Rectal smooth muscle tissue (tissue), 1 donor: ENCODE results near the gene BBS9.

Experiments
- H3K27ac ChIP-seq: one replicate; pipeline ENCODE4 v1.7.0; 2013; ENCODE audit warnings: low read depth, low read length, inconsistent platforms
- H3K27me3 ChIP-seq: one replicate; pipeline ENCODE4 v1.7.0; 2013; ENCODE audit warnings: low read length; ENCODE audit not compliant: control insufficient read depth, insufficient read depth
- H3K36me3 ChIP-seq: one replicate; pipeline ENCODE4 v1.7.0; 2013; ENCODE audit warnings: low read length; ENCODE audit not compliant: control insufficient read depth, insufficient read depth
- H3K4me1 ChIP-seq: one replicate; pipeline ENCODE4 v1.7.0; 2013; ENCODE audit warnings: low read length; ENCODE audit not compliant: control insufficient read depth, insufficient read depth
- H3K4me3 ChIP-seq: one replicate; pipeline ENCODE4 v1.7.0; 2013; ENCODE audit warnings: low read length
- H3K9ac ChIP-seq: one replicate; pipeline ENCODE4 v1.7.0; 2013; ENCODE audit warnings: low read length

BBS9 gene

DNA sequence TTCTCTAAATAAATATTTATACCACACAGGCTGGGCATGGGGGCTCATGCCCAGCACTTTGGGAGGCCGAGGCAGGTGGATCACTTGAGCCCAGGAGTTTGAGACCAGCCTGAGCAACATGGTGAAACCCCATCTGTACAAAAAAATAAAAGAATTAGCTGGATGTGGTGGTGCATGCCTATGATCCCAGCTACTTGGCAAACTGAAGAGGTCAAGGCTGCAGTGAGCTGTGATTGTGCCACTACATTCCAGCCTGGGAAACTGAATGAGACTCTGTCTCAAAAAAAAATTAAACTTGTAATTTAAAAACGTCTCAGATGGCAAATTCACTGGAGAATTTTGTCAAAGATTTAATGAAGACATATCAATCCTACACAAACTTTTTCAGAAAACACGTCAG lies 498.4 kb downstream of the BBS9 start:
- Histone ChIP-seq H3K4me3 (no peak overlapping the region), H3K36me3 (no peaks in the 10 kb centered on the region), H3K4me1 (no peaks in the 10 kb centered on the region), H3K9ac (no peak overlapping the region), H3K27me3 (no peaks in the 10 kb centered on the region), H3K27ac (no peak overlapping the region)

DNA sequence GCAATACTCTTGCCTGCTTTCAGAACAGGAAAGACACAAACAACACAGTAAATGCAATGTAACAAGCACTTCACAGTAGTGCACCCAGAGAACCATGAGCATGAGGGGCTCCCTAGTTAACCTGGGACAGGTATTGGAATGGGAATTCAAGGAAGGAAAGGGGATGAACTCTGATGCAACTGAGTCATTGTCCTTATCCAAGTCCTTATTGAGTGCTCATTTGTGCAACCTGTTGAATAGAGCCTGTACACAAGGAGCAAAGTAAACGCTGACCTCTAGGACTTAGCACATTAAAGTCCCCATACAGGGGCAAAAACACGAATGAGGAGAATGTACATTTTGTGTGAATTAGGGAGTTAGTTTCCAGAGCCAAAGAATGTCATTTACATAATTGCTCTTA lies 499.5 kb downstream of the BBS9 start:
- H3K36me3 ChIP-seq, result no peaks in the 10 kb centered on the region
- H3K4me1 ChIP-seq, result no peaks in the 10 kb centered on the region
- H3K4me3 ChIP-seq, result no peak overlapping the region
- no peak overlapping the region for H3K9ac ChIP-seq
- H3K27ac ChIP-seq, result no peak overlapping the region
- no peaks in the 10 kb centered on the region for H3K27me3 ChIP-seq

DNA sequence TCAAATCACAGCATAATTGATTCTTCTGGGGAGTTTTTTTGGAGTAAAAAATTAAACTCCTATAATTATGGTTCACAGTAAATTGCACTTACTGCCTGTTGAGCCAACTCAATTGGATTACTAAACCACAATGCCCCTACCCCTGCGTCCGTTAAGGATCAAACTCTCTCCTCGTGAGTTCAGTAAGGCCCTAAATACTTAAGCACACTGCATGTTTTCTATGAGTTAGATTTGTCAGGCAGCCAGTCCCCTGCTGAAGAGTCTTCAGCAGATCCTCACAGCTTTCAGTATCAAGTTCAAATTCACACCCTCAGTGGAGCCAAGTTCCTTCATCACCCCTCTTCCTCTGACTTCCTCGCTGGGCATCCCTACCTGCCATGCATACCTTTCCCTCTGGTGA lies 501.0 kb downstream of the BBS9 start:
- Histone ChIP-seq H3K27me3 (no peaks in the 10 kb centered on the region), H3K9ac (no peak overlapping the region), H3K4me1 (no peaks in the 10 kb centered on the region), H3K4me3 (no peak overlapping the region), H3K36me3 (no peaks in the 10 kb centered on the region), H3K27ac (no peak overlapping the region)

DNA sequence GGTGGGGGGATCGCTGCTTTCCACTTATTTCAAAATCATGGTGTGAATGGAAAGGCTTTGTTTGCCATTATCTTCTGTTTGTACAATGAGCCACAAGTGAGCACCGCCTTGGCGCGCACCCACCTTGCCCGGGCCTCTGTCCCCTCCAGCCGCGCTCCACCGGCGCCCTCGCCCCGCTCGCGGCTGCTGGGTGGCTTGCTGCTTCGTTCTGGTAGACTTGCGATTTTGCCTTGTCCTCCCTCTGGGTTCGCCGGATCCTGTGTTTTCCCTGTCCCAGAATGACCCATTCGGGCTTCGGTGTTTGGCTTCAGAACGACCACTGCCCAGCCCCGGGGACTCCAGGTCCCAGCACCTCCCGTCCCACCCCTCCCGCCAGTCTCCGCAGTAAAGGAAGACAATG lies 503.0 kb downstream of the BBS9 start:
- Histone ChIP-seq H3K9ac (no peak overlapping the region), H3K36me3 (no peaks in the 10 kb centered on the region), H3K27ac (no peak overlapping the region), H3K27me3 (no peaks in the 10 kb centered on the region), H3K4me3 (no peak overlapping the region), H3K4me1 (no peaks in the 10 kb centered on the region)

DNA sequence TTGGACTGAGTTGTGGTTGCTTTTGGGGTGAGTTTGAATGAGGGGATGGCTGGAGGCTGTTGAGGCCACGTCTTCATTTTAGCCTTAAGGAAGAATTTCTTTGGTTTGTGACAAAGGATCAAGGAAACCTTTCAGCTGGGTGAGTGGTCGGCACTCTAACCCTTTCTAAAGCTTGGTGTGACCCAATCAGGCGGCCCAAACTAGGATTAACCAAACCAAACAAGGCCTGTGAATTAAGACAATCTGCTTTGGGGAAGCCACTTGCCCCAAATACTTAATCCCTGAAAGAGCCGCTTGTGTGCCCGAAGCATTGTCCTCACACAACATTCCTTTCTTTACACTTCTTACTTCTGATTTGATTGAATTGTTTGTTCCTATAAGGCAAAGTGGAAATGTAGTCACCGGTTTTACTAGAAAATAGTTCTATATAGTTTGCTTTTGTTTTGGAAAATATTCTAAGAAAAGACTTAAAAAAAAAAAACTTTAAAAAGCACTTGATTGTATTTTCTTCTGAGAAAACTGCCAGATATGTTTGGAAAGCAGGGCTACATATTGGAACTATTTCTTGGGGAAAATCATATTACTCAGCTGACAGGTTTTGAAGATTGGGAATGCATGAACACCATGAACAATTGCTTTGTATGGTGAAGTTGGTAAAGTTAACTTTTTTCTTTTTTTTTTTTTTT lies 503.6 kb downstream of the BBS9 start:
- Histone ChIP-seq H3K27ac (no peak overlapping the region), H3K27me3 (no peaks in the 10 kb centered on the region), H3K4me1 (no peaks in the 10 kb centered on the region), H3K36me3 (no peaks in the 10 kb centered on the region), H3K4me3 (no peak overlapping the region), H3K9ac (no peak overlapping the region)

DNA sequence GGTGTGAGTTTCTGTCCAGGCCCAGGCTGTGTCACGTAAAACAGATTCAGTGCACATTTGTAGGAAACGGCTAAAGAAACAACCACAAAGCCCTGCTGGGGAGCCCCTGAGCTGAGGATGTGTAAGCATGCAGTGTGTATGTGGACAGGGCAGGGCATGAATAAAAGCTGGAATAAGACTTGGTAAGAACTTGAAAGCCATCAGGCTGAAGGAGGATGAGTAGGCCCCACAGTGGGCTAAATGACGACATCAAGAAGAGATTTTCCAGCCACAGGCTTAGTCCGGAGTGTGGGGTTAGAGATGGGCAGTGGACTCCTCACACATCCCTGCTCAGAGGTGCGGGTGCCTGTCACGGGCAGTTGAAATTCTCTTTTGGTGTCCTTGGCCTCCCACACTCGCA lies 505.2 kb downstream of the BBS9 start:
- H3K9ac ChIP-seq, result no peak overlapping the region

DNA sequence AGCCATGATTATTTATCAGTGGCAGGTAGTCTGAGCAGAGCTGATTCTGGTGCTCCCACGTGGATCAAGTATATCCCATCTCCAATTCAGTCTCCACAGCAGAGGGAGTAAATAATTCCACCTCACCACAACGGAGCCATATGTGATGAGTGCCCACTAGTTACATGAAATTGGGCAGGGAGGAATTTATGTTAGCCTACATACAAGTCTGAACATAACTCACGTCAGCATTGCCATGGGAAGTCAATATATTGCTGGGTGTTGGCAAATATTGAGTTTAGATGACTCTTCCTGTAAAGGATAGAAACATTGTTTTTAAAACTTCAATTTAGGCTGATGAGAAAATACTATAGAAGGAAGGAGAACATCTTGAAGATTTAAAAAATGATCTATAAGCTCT lies 507.0 kb downstream of the BBS9 start:
- H3K9ac ChIP-seq, result no peak overlapping the region
- H3K27ac ChIP-seq, result no peak overlapping the region
- H3K4me3 ChIP-seq, result no peak overlapping the region
- no peaks in the 10 kb centered on the region for H3K4me1 ChIP-seq
- no peaks in the 10 kb centered on the region for H3K36me3 ChIP-seq
- no peaks in the 10 kb centered on the region for H3K27me3 ChIP-seq

More for the DNA sequence above, 505.2 kb downstream of the BBS9 start:
- Histone ChIP-seq H3K36me3 (no peaks in the 10 kb centered on the region), H3K27ac (no peak overlapping the region), H3K27me3 (no peaks in the 10 kb centered on the region), H3K4me1 (no peaks in the 10 kb centered on the region), H3K4me3 (no peak overlapping the region)

DNA sequence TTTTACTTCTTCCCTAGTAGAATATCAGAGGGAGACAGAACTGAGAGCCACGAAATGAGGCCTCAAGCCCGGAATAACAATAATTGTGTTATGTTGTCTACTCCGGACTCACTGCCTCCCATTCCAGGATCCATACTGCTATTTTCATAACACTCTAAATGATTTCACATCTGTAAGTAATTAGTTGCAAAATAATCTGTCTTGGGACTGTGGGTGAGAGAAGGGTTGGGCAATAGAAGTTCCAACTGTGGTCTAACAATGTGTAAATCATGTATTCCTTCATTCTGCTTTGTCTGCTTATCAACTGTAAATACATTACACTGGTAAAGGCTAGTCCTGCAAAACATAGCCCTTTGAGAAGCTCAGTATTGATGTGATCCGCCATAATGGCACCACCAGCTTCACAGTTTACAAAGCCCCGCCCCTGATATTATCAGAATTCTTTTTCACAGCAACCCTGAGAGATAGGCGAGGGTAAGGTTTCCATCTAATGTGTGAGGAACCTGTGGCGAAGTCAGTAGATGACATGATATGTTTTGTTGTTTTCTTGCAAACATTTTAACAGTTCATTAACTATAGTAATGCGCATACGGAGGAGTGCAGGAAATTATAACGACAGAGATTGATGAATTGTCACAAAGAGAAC lies 510.3 kb downstream of the BBS9 start:
- Histone ChIP-seq H3K27ac (no peak overlapping the region), H3K27me3 (no peaks in the 10 kb centered on the region), H3K36me3 (no peaks in the 10 kb centered on the region), H3K4me1 (no peaks in the 10 kb centered on the region), H3K9ac (no peak overlapping the region), H3K4me3 (no peak overlapping the region)

DNA sequence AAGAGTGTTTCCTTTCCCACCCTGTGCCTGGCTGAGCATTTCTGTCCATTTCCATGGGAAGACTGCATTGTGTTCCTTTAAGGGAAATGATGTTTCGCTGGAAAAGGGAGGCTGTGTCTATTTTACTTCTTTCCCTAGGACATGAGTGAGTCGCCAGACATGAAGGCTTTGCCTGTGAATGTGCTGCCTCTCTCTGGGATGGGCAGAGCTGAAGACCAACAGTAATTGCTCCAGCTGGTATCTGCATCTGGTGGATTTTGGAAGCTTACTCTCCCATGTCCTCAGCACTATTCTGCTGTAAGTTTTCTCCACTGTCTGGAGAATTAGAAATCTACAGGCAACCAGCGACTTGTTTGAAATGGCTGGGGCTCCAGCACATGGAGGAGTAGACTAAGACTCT lies 511.4 kb downstream of the BBS9 start:
- no peak overlapping the region for H3K9ac ChIP-seq
- H3K4me3 ChIP-seq, result no peak overlapping the region
- no peaks in the 10 kb centered on the region for H3K4me1 ChIP-seq
- no peaks in the 10 kb centered on the region for H3K27me3 ChIP-seq
- no peaks in the 10 kb centered on the region for H3K36me3 ChIP-seq
- H3K27ac ChIP-seq, result no peak overlapping the region

DNA sequence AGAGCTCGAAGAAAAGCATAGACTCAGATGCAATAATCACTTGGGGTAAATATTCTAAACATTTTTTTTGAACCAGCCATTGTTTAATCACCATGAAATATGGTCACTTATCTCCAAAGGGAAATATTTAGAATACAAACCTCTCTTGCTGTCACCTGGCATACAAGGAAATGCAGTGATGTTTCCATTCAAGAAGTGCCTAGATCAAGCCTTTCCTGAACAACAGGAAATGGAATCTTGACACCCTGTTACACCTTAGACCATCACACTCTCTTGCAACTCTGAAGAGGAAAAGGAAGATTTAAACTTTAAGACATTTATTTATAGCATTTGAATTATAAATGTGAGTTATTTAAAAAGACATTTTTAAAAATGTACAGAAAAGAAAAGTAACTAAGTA lies 512.9 kb downstream of the BBS9 start:
- no peak overlapping the region for H3K27ac ChIP-seq
- H3K9ac ChIP-seq, result no peak overlapping the region

DNA sequence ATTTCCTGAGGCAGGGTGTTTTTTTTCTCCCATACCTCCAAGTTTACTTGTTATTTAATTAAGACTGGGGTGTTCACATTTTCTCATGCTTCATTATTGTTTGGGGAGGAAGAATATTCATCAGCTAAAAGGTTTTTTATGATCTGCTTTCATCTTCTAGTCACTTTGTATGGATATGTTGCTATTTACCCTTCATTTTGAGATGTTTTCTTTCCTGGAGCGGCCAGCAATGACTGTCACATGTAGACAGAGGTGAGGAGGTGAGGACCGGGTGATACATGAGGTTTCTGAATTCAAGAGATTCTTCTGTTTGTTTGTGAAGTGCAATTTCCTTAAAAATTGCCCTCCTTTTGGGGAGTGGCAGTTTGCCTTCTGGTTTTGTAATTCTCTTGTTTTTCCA lies 514.2 kb downstream of the BBS9 start:
- Histone ChIP-seq H3K36me3 (no peaks in the 10 kb centered on the region), H3K4me1 (no peaks in the 10 kb centered on the region), H3K27ac (no peak overlapping the region), H3K27me3 (no peaks in the 10 kb centered on the region), H3K4me3 (no peak overlapping the region), H3K9ac (no peak overlapping the region)

More for the DNA sequence above, 512.9 kb downstream of the BBS9 start:
- Histone ChIP-seq H3K27me3 (no peaks in the 10 kb centered on the region), H3K4me3 (no peak overlapping the region), H3K36me3 (no peaks in the 10 kb centered on the region), H3K4me1 (no peaks in the 10 kb centered on the region)

DNA sequence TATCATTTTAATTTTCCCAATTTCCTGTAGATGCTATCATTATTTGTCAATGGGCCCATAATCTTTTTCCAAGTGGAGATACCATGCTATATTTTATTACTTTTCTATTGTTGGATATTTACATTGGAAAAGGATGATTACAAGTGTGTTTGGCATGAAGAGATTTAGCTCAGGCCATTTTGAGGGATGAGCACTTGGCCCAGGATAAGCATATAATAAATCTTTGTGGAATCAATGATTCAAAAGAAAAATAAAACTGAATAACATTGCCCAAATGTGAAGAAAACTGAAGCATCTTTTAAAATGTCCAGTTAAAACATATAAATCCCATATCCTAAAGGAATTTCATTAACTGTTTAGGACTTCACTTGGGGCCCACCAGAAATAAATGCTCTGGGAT lies 515.1 kb downstream of the BBS9 start:
- Histone ChIP-seq H3K27ac (no peak overlapping the region), H3K36me3 (no peaks in the 10 kb centered on the region), H3K9ac (no peak overlapping the region), H3K4me3 (no peak overlapping the region), H3K27me3 (no peaks in the 10 kb centered on the region), H3K4me1 (no peaks in the 10 kb centered on the region)

DNA sequence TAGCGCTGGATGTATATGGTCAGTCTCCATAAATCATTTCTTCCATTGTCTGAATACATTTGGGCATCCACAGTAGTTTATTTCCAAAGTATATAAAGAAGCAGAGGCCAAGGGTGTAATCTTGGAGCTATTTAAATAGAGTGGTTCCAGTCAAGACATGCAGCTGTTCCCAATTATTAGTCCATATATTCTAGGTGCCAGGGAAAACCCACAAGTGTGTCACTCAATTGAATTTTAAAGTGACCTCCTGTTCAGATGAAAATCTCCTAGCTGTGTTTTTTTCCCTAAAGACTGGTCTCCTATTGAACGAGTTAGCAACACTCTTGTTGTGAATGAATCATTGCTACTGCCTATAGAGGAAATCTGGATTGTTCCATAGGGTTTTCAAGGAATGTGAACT lies 515.7 kb downstream of the BBS9 start:
- Histone ChIP-seq H3K9ac (no peak overlapping the region), H3K4me3 (no peak overlapping the region), H3K27me3 (no peaks in the 10 kb centered on the region), H3K27ac (no peak overlapping the region), H3K4me1 (no peaks in the 10 kb centered on the region), H3K36me3 (no peaks in the 10 kb centered on the region)
